B cell (primary cell): ENCODE results near the gene WBP2. TPM values are rescaled to one million over a fixed set of nuclear protein-coding genes. Genes with fewer than 3 reads are reported as not detected.
"Not testable (repeated sequence)": the region's sequence is repeated elsewhere in the genome, so short reads cannot be mapped to it uniquely, and the experiment has no call there.

Experiments
- ATAC-seq: fragments of 200-7000 bp; cut with Tn5 transposase; one replicate; pipeline ENCODE4 v1.10.0; 2021; ENCODE audit warnings: low read depth, mild to moderate bottlenecking, moderate number of reproducible peaks, moderate library complexity
- CTCF ChIA-PET: fragments of 350-600 bp; sonication (Branson Sonifier 250); formaldehyde crosslinking; loops from one replicate; lab custom pipeline; 2021; ENCODE audit warnings: antibody characterized with exemption, inconsistent platforms; lab: Charles Lee
- POLR2A ChIA-PET: fragments of 350-600 bp; sonication (Branson Sonifier 250); formaldehyde crosslinking; loops from one replicate; lab custom pipeline; 2021; ENCODE audit warnings: antibody characterized with exemption; lab: Charles Lee
- DNase-seq: peaks from one replicate; pipeline ENCODE4 v3.0.0; 2013
- H2AFZ ChIP-seq: 2 replicates; pipeline ENCODE4 v1.6.1; 2012; ENCODE audit warnings: mild to moderate bottlenecking, low read depth, low read length; ENCODE audit not compliant: insufficient read depth, poor library complexity, severe bottlenecking
- H3K27ac ChIP-seq, 2 donors: 1 replicate in 1 of 2; 2 replicates in 1 of 2; pipeline ENCODE4 v1.5.1; 2012 to 2013; ENCODE audit warnings: low read length in 2 of 2, mild to moderate bottlenecking in 2 of 2, moderate library complexity in 1 of 2
- H3K27me3 ChIP-seq, 4 experiments: fragments of 200-600 bp in 1 of 4; sonication (generic) in 1 of 4; replicated peaks in 1 of 4; 1 replicate in 2 of 4; 2 replicates in 2 of 4; pipeline versions ENCODE4 v1.6.1 to v1.7.0; 2013 to 2016; ENCODE audit warnings: low read length in 3 of 4, mild to moderate bottlenecking in 2 of 4, mixed read lengths in 1 of 4, moderate library complexity in 1 of 4; ENCODE audit not compliant: insufficient read depth in 4 of 4, control insufficient read depth in 3 of 4; ENCODE audit errors: control extremely low read depth in 1 of 4
- H3K36me3 ChIP-seq, 2 experiments: replicated peaks in 1 of 2; 1 replicate in 1 of 2; 2 replicates in 1 of 2; pipeline versions ENCODE4 v1.6.1 to v1.7.1; 2013; ENCODE audit warnings: low read length in 1 of 2; ENCODE audit not compliant: insufficient read depth in 2 of 2, control insufficient read depth in 1 of 2; ENCODE audit errors: control extremely low read depth in 1 of 2, extremely low read depth in 1 of 2
- H3K4me1 ChIP-seq, 2 donors: fragments of 200-600 bp in 1 of 2; sonication (generic) in 1 of 2; 1 replicate in 1 of 2; 2 replicates in 1 of 2; pipeline versions ENCODE4 v1.5.1 to v1.6.1; 2013 to 2017; ENCODE audit warnings: low read length in 2 of 2; ENCODE audit not compliant: control insufficient read depth in 2 of 2, insufficient read depth in 2 of 2
- H3K4me2 ChIP-seq: replicated peaks from 2 replicates; pipeline ENCODE3; 2012; ENCODE audit warnings: mild to moderate bottlenecking, low read depth, low read length; ENCODE audit not compliant: poor library complexity, severe bottlenecking
- H3K4me3 ChIP-seq, 5 experiments: fragments of 200-600 bp in 1 of 5; sonication (generic) in 1 of 5; 1 replicate in 3 of 5; 2 replicates in 2 of 5; pipeline versions ENCODE4 v1.5.1 to v1.7.0; 2011 to 2016; ENCODE audit warnings: low read length in 4 of 5, mild to moderate bottlenecking in 4 of 5, low read depth in 2 of 5, control low read depth in 1 of 5, moderate library complexity in 1 of 5; ENCODE audit not compliant: insufficient read depth in 1 of 5; ENCODE audit errors: control extremely low read depth in 1 of 5, extremely low read depth in 1 of 5
- H3K79me2 ChIP-seq: fragments of 200-600 bp; sonication (generic); one replicate; pipeline ENCODE4 v1.6.0; 2016; ENCODE audit warnings: low read length; ENCODE audit not compliant: control insufficient read depth, insufficient read depth
- H3K9ac ChIP-seq: fragments of 200-600 bp; sonication (generic); 2 replicates; pipeline ENCODE4 v1.6.1; 2017; ENCODE audit warnings: mild to moderate bottlenecking, low read length, moderate library complexity
- H3K9me3 ChIP-seq, 3 donors: one replicate each; pipeline versions ENCODE4 v1.6.1 to v1.7.1; 2013; ENCODE audit warnings: low read length in 2 of 3; ENCODE audit not compliant: control insufficient read depth in 2 of 3, insufficient read depth in 1 of 3; ENCODE audit errors: control extremely low read depth in 1 of 3
- H4K20me1 ChIP-seq: 2 replicates; pipeline ENCODE4 v1.6.0; 2012; ENCODE audit warnings: mild to moderate bottlenecking, low read length; ENCODE audit not compliant: insufficient read depth, control insufficient read depth, poor library complexity, severe bottlenecking
- H3K27ac Mint-ChIP-seq: one replicate; pipeline ENCODE4 v1.8.0; 2021; ENCODE audit warnings: mixed read lengths
- H3K27me3 Mint-ChIP-seq: one replicate; pipeline ENCODE4 v1.8.0; 2021; ENCODE audit warnings: mixed read lengths
- H3K4me1 Mint-ChIP-seq: one replicate; pipeline ENCODE4 v1.8.0; 2021; ENCODE audit warnings: mixed read lengths
- H3K4me3 Mint-ChIP-seq: one replicate; pipeline ENCODE4 v1.8.0; 2021; ENCODE audit warnings: mixed read lengths
- H3K9me3 Mint-ChIP-seq: one replicate; pipeline ENCODE4 v1.8.0; 2022; ENCODE audit warnings: mixed read lengths; ENCODE audit not compliant: insufficient read depth
- CTCF ChIP-seq: fragments of 200-600 bp; IDR thresholded peaks from one replicate; pipeline ENCODE4 v1.8.0; 2022; ENCODE audit warnings: antibody characterized with exemption, mild to moderate bottlenecking
- EZH2 ChIP-seq: IDR thresholded peaks from 2 replicates; pipeline ENCODE4 v1.6.1; 2012; ENCODE audit warnings: borderline replicate concordance, low read depth, mild to moderate bottlenecking, moderate library complexity, low read length; ENCODE audit not compliant: insufficient read depth, poor library complexity, severe bottlenecking
- WGBS: methylation state at CpG from one replicate; pipeline ENCODE4 v1.1.5; 2013; ENCODE audit warnings: missing lambda C conversion rate; ENCODE audit not compliant: insufficient coverage; 5-methylcytosine and 5-hydroxymethylcytosine counted together
- intact Hi-C: fragments of 100-400 bp; cut with micrococcal nuclease; formaldehyde crosslinking; loops from one replicate; pipeline ENCODE4 v1.10.0; 2022
- polyA plus RNA-seq: library from polyadenylated mRNA; depleted of rRNA; stranded (reverse); fragments of >200 nt; gene quantifications from 2 replicates; pipeline ENCODE4 v1.2.3, GENCODE V29; 2012
- total RNA-seq, 2 donors: library from RNA; stranded (reverse); fragments of 120-200 nt in 1 of 2; gene quantifications; 1 replicate in 1 of 2; 2 replicates in 1 of 2; pipeline versions ENCODE4 v1.2.3 to v1.2.4, GENCODE V29; 2013 to 2022

WBP2 gene
- total and polyA plus RNA-seq, 2 donors (not counting 1 experiment from before 2014, with no cell fraction given) = 88.6 to 140 TPM

GRCh38 chr17:75810756-75811155 is 44.4 kb downstream of the WBP2 start:
- POLR2A ChIA-PET = not testable (repeated sequence)
- CTCF ChIA-PET = interaction anchor here (0.7 to 1.2 kb wide), 2 partner anchors 26 to 45 kb away, joined by 3 read pairs; partner anchors contain the start of genes UNK and WBP2
- 100% methylated on average over 7 of the region's 11 CpGs for WGBS

GRCh38 chr17:75810216-75810615 is 44.9 kb downstream of the WBP2 start:
- Histone ChIP-seq H3K9ac (no peak overlapping the region), H3K79me2 (peaks cover 24% of the 10 kb centered on the region), H4K20me1 (peaks cover 19% of the 10 kb centered on the region), H3K4me1 (peaks cover 0 to 12% of the 10 kb centered on the region in 2 donors), H3K36me3 (peaks cover 0 to 53% of the 10 kb centered on the region in 2 experiments), H2AFZ (no peak overlapping the region), H3K4me2 (no peak overlapping the region), H3K9me3 (no peaks in the 10 kb centered on the region), H3K4me3 (no peak overlapping the region), H3K27me3 (no peaks in the 10 kb centered on the region), H3K27ac (no peak overlapping the region)
- DNase-seq (no peak), ATAC-seq (no peak)
- intact Hi-C loops = no loop called here
- CTCF ChIA-PET = interaction anchor here (0.7 kb wide), 1 partner anchor 25 kb away, joined by 3 read pairs; the partner anchor contains the start of gene UNK
- H3K27me3 Mint-ChIP-seq = no peaks in the 10 kb centered on the region
- no peak overlapping the region for H3K27ac Mint-ChIP-seq
- TF ChIP-seq EZH2 = no peak
- no peak for TF ChIP-seq CTCF
- peaks cover 11% of the 10 kb centered on the region for H3K4me1 Mint-ChIP-seq
- H3K9me3 Mint-ChIP-seq = no peaks in the 10 kb centered on the region
- no peak overlapping the region for H3K4me3 Mint-ChIP-seq
- 100% methylated on average over 1 of the region's 5 CpGs for WGBS
- POLR2A ChIA-PET = interaction anchor here (0.6 kb wide), 1 partner anchor 16 kb away, joined by 3 read pairs; no protein-coding TSS in a partner anchor

More at GRCh38 chr17:75810756-75811155, 44.4 kb downstream of the WBP2 start:
- H3K27ac ChIP-seq, intact Hi-C loops, H3K4me3 ChIP-seq, H3K27me3 Mint-ChIP-seq, H3K27me3 ChIP-seq, H2AFZ ChIP-seq, H3K9me3 ChIP-seq, H3K4me2 ChIP-seq, H3K27ac Mint-ChIP-seq, DNase-seq, H3K9ac ChIP-seq, ATAC-seq, H3K9me3 Mint-ChIP-seq, H3K4me3 Mint-ChIP-seq: not testable (repeated sequence)
- peaks cover 23% of the 10 kb centered on the region for H3K79me2 ChIP-seq
- peaks cover 19% of the 10 kb centered on the region for H4K20me1 ChIP-seq
- peaks cover 0 to 55% of the 10 kb centered on the region in 2 experiments for H3K36me3 ChIP-seq
- peaks cover 11% of the 10 kb centered on the region for H3K4me1 Mint-ChIP-seq
- peaks cover 0 to 12% of the 10 kb centered on the region in 2 donors for H3K4me1 ChIP-seq
